OCI-LY3 (cell line): Measurements from ENCODE around the gene GLP2R.

ENCODE experiments used
- EZH2phosphoT487 ChIP-seq: fragments of 200-600 bp; shearing (Covaris generic); IDR thresholded peaks from 2 replicates; pipeline ENCODE4 v1.6.1; 2018; ENCODE audit warnings: antibody characterized with exemption, mixed run types, low read depth
- TF ChIP-seq, protein P1 (sequence below): fragments of 200-600, 300-600 bp; sonication (generic); IDR thresholded peaks from 2 replicates; pipeline ENCODE4 v1.5.1; 2014; ENCODE audit warnings: antibody characterized with exemption, low read length, low read depth

DNA sequence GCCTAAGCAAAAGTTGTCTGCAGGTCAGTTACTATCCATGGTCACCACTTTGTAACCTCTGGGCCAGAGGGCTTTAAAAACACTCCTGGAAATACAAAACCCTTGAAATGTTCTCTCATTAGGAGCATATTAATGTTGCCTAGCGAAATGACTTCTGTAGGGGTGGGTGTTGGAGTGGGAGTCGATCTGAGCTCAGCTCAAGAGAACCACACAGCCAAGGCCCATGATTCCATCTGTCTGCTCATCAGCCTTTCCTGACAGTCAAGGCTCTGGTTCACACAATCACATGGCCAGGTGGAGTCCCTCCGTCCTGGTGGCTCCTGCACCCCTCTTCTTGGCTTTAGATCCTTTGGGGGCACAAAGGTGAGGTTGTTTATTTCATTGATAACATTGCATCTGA is 52.6 kb downstream of the GLP2R start:
- TF ChIP-seq, protein P1, sequence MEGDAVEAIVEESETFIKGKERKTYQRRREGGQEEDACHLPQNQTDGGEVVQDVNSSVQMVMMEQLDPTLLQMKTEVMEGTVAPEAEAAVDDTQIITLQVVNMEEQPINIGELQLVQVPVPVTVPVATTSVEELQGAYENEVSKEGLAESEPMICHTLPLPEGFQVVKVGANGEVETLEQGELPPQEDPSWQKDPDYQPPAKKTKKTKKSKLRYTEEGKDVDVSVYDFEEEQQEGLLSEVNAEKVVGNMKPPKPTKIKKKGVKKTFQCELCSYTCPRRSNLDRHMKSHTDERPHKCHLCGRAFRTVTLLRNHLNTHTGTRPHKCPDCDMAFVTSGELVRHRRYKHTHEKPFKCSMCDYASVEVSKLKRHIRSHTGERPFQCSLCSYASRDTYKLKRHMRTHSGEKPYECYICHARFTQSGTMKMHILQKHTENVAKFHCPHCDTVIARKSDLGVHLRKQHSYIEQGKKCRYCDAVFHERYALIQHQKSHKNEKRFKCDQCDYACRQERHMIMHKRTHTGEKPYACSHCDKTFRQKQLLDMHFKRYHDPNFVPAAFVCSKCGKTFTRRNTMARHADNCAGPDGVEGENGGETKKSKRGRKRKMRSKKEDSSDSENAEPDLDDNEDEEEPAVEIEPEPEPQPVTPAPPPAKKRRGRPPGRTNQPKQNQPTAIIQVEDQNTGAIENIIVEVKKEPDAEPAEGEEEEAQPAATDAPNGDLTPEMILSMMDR, result no peak
- no peak for TF ChIP-seq EZH2phosphoT487
